GM18519 (cell line): ENCODE data around the gene ETF1.
"Not testable (repeated sequence)": the region's sequence is repeated elsewhere in the genome, so short reads cannot be mapped to it uniquely, and the experiment has no call there.

Experiments
- ATAC-seq: cut with Tn5 transposase; IDR thresholded peaks from one replicate; pipeline ENCODE4 v1.9.1; 2021; ENCODE audit warnings: mild to moderate bottlenecking, moderate library complexity; ENCODE audit not compliant: unreplicated experiment, low FRiP score

ETF1 gene

DNA sequence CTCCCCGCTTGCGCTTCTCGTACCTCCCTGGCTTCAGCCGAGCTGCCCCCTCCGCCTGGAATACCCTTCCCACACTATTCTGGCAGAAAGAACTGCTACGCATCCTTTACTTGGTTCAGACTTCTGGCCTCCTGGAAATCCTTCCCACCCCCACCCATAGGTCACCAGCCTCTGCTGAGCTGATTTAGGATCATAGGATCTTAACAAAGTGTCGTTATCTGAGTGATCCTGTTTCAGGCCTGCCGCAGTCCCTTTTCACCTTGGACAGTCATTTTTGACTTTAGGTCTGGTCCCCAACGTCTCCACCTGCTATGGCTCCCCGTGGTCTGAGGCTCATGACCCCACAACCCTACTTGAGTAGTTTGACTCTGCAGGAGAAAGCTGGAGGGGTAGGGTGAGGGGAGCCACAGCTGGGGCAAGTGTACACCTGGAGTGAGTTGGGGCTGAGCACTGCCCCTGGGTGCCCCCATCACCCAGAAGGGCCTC lies 50.4 kb downstream of the ETF1 start:
- no peak for ATAC-seq

DNA sequence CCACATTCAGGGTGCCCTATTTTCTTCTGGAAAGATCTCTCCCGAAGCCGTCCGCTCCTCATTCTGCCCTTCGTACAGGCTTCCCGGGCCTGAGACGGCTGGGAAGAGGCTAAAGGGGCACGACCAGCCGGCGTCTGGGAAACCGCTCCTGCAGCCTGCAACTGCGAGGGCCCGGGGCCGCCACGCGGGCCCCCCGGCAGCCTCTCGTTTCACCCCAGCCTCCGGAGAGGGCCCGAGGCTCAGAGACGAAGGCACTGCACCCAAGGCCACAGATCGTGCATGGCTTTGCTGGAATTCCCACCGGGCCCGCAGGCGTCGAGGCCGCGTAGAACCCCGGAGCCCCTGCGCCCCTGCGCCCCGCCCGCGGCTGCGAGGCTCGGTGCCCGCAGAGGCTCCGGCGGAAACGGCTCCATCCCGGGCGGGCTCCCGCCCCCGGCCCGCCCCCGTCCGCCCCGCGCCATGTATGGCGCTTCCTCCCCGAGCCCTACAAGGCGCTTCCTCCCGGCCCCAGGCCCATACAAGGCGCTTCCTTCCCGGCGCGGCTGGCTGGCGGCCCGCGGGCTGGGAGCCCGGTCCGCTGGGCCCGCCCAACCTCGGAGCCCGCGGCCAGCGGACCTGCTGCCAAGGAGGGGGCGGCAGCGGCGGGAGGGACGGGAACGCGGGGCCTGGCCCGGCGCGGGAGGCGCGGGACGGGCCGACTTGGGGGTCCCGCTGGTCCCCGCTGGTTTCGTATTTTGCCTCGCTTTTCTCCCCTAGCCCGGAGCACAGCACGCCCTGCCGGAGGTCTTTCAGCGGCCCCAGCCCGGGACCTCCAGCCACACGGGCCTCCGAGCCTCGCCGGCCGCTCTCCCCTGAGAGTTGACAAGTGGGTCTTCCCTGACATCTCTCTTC lies 51.1 kb downstream of the ETF1 start:
- ATAC-seq, result peak; percentile 91

DNA sequence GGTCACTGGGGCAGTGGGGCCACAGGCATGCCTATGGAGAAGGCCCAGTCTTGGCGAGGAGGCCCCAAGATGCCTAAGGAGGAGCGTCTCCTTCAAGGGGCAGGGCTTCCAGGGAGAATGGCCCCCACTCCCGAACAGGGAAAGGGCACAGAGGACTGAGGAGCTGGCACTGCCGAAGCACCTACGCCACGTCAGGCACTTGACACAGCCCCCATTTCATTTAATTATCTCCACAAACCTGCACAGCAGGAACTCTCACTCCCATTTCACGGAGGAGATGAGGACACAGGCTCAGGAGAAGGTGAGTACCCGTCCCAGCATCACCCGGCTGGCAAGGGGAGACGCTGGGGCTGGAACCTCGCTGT lies 51.8 kb downstream of the ETF1 start:
- ATAC-seq, result no peak

DNA sequence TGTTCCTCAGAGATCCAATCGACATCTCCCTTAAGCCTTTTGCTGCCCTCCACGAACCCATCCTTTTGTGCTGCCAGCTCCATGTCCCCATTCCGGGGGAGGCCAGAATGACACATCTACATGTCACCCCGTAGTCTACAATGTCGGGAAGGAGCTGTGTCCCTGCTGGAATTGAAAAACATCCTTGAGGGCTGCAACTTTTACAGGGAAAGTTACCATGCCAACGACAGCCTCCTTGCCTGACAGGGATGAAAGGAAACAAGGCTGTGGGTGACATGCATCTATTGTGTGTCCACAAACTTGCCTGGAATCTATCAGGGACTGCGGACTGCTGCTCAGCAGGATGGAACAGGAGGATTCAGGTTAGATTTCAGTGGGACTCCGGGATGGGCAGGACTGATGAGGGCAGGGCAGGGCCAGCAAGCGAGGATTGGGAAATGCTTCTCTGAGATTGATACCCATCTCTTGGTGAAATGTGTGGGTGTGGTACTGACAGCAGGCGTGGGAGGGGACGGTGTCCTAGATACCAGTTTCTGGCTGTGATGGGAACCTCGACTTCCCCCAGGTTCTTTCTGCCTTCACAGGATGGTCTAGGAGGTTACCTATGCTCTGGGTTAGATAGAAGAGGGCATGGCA lies 52.3 kb downstream of the ETF1 start:
- ATAC-seq, result no peak

DNA sequence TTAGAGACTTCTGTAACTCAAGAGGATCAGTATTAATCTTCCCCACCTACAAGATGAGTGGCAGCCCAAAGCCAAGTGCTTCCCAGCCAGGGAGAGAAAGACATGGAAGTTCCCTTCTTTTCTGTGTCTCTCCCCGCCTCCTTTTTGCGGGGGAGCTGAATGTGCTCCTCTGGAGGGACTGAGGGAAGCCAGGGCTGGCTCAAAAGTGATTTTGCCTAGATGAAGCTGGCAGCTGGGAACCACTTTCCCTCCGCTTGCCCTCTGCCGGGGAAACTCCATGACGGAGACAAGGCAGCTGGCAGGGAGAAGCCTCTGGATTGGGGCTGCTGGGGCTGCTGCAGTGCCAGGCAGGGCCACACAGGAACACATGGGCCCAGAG lies 53.4 kb downstream of the ETF1 start:
- no peak for ATAC-seq

DNA sequence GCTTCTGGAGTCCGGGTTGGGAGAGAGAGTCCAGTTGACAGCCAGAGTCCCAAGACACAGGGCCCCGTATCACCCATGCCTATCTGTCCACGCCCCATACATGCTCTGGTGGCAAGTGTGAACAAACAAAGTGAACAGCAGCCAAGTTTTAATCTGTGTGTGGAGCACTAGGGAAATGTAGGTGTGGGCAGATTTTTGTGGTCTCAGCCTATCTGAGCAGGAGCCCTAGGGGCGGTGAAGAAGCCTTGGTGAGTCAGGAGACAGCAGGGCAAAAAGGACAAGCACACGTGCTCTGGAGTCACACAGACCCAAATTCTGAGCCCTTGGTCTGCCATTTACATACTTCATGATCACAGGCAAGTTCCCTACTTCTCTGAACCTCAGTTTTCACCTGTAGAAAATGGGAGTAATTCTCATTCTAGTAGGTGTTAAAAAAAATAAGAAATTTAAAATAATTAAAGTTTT lies 54.5 kb downstream of the ETF1 start:
- no peak for ATAC-seq

DNA sequence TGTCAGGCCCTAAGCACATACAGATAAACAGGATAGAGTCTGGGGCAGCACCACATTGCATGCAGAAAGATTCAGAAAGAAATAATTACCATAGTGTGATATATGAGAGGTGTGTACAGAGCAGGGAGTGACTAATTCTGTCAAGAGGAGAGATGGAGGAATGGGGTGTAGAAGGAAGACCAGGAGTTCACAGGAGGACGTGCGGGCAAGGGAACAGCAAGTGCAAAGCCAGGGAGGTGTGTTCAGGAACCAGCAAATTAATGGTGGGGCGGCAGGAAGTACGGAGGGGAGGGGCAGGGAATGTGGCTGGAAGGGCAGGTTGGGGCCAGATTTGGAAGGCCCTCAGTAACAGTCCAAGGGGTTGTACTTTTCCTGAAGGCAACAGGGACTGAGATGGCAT lies 60.4 kb downstream of the ETF1 start:
- ATAC-seq, result no peak

DNA sequence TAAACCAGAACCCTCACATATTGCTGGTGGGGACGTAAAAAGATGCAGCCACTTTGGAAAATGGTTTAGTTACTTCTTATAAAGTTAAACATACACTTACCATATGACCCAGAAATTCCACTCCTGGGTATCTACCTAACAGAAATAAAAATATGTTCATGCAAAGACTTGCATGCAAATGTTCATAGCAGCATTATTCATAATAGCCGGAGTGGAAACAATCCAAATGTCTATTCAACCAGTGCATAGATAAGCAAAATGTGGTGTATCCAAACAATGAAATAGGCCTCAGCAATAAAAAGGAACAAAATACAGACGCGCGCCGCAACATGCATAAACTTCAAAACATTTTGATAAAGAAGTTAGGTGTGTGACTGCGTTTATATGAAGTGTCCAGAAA lies 66.1 kb downstream of the ETF1 start:
- ATAC-seq, result no peak

DNA sequence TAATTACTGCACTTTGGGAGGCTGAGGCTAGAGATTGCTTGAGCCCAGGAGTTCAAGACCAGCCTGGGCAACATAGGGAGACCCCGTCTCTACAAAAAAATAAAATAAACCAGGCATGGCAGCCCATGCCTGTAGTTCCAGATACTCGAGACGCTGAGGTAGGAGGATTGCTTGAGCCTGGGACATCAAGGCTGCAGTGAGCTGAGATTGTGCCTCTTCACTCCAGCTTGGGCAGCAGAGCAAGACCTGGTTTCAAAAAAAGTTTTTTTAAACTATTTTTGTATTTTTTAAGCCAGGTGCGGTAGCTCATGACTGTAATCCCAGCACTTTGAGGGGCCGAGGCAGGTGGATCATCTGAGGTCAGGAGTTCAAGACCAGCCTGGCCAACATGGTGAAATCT lies 69.9 kb downstream of the ETF1 start:
- ATAC-seq, result not testable (repeated sequence)

DNA sequence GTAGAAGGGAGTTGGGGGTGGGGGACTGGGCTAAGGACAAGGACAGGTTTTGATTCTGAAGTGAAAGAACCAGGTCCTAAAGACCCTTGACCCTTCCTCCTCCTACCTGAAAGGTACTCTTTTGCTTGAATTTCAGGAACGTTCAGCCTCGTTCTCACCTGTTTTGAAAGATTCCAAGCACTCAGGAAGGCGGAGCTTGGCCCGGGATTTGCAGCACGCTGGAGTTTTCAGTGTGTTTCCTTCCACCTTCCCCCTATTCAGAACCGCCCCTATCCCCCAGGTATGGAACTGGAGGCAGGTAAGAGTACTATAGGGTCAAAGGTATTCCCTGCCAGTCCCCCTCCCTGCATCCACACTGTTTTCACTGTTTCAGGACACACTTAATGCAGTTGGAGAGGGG lies 70.7 kb downstream of the ETF1 start:
- no peak for ATAC-seq

DNA sequence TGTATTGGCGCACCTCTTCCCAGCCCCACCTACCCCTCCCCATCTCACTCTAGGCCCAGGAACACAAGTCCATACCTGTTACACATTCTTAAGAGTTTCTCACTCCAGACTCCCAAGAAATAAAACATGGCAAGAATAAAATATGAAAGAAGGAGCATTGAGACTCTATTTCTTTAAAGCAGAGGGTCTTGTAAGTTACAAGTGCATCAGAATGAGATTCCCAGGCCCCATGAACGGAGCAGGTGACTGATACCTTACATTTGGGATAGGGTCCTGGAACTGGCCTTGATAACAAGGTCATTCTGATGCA lies 72.0 kb downstream of the ETF1 start:
- ATAC-seq, result no peak

DNA sequence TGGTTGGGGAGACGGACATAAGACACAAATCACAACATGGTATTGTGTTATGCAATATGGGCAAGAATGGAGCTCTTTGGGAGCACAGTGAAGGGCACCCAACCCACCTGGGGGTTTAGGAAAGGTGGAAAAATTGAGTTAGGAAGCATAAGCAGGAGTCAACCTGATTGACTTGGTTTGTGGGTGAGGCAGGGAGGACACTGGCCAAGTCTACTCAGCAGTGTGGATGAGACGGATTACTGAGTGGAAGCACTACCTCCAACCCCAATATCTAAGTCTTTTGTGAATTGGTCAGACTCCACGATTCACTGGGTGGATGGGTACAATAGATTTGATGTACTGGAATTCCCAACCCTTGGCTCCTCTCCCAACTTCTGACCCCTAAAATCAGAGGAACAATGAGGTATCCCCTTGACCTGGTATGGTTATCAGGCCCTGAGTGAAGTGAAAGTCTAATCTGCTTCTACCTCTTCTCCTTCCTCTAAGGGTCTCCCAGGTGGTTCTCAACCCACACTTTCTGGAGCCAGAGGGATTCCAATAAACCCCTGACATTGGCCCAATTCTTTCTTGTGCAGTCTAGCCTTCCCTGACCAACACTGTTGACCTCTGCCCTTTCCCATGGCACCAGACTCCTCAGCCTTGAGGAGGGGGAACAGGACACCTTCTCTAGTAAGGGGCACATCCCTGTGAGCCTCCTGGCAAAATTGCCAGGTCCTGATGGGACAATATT lies 72.5 kb downstream of the ETF1 start:
- no peak for ATAC-seq

DNA sequence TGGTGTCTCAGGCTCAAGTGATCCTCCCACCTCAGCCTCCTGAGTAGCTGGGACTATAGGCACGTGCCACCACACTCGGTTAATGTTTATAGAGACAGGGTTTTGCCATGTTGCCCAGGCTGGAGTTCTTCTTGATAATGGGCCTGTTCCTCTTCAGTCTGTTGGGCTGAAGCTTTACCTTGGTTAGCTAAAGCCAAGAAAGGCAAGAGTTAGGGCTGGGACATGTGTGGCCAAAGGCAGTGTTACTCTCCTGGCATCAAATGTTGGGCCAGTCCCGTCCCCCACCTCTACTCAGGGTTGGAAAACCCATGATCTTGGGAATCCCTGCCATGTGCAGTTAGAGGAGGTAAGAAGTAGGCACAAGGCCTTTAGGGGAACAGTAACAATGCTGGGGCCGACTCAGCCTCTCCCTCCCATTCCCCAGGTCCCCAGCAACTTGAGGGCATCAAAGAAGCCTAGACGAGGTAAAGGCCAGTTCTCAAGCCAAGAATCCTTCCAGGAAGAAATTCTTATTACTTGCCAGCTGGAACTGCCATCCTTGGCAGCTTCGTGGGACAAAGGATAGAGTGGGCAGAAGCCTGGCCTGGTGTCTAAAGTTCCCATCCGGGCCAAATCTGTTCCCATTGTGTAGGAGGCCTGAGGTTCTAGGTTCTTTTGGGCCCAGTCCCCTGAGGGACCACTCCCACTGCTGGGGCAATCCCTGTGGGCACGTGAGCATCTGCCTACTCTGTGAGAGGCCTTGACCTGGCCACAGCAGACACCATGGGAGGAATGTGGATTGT lies 73.3 kb downstream of the ETF1 start:
- no peak for ATAC-seq

DNA sequence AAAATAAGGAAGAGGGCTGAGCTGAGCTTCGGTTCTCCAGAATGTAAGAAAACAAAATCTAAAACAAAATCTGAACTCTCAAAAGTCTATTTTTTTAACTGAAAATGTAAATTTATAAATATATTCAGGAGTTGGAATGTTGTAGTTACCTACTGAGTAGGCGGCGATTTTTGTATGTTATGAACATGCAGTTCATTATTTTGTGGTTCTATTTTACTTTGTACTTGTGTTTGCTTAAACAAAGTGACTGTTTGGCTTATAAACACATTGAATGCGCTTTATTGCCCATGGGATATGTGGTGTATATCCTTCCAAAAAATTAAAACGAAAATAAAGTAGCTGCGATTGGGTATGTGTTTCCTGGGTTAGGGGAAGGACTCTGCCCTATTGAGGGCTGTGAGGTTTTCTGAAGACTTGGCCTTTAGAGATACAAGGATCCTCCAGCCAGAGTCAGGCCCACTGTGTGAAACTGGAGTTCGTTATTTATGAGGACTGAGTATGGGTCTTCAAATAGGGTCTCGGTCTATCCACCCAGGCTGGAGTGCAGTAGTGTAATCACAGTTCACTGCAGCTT lies 74.0 kb downstream of the ETF1 start:
- no peak for ATAC-seq

DNA sequence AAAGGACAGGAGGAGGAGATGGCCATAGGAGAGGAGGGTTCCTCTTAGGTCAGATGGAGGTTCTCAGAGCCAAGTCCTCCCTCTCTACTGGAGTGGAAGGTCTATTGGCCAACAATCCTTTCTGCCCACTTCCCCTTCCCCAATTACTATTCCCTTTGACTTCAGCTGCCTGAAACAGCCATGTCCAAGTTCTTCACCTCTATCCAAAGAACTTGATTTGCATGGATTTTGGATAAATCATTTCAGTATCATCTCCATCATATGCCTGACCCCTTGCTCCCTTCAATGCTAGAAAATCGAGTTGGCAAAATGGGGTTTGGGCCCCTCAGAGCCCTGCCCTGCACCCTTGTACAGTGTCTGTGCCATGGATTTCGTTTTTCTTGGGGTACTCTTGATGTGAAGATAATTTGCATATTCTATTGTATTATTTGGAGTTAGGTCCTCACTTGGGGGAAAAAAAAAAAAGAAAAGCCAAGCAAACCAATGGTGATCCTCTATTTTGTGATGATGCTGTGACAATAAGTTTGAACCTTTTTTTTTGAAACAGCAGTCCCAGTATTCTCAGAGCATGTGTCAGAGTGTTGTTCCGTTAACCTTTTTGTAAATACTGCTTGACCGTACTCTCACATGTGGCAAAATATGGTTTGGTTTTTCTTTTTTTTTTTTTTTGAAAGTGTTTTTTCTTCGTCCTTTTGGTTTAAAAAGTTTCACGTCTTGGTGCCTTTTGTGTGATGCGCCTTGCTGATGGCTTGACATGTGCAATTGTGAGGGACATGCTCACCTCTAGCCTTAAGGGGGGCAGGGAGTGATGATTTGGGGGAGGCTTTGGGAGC lies 74.7 kb downstream of the ETF1 start:
- no peak for ATAC-seq

DNA sequence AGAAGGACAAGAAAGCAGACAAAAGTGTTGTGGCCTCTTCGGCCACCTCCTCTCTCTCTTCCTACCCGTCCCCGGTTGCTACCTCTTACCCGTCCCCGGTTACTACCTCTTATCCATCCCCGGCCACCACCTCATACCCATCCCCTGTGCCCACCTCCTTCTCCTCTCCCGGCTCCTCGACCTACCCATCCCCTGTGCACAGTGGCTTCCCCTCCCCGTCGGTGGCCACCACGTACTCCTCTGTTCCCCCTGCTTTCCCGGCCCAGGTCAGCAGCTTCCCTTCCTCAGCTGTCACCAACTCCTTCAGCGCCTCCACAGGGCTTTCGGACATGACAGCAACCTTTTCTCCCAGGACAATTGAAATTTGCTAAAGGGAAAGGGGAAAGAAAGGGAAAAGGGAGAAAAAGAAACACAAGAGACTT lies 75.3 kb downstream of the ETF1 start:
- ATAC-seq, result no peak

DNA sequence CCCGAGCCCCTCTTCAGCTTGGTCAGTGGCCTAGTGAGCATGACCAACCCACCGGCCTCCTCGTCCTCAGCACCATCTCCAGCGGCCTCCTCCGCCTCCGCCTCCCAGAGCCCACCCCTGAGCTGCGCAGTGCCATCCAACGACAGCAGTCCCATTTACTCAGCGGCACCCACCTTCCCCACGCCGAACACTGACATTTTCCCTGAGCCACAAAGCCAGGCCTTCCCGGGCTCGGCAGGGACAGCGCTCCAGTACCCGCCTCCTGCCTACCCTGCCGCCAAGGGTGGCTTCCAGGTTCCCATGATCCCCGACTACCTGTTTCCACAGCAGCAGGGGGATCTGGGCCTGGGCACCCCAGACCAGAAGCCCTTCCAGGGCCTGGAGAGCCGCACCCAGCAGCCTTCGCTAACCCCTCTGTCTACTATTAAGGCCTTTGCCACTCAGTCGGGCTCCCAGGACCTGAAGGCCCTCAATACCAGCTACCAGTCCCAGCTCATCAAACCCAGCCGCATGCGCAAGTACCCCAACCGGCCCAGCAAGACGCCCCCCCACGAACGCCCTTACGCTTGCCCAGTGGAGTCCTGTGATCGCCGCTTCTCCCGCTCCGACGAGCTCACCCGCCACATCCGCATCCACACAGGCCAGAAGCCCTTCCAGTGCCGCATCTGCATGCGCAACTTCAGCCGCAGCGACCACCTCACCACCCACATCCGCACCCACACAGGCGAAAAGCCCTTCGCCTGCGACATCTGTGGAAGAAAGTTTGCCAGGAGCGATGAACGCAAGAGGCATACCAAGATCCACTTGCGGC lies 75.9 kb downstream of the ETF1 start:
- no peak for ATAC-seq

DNA sequence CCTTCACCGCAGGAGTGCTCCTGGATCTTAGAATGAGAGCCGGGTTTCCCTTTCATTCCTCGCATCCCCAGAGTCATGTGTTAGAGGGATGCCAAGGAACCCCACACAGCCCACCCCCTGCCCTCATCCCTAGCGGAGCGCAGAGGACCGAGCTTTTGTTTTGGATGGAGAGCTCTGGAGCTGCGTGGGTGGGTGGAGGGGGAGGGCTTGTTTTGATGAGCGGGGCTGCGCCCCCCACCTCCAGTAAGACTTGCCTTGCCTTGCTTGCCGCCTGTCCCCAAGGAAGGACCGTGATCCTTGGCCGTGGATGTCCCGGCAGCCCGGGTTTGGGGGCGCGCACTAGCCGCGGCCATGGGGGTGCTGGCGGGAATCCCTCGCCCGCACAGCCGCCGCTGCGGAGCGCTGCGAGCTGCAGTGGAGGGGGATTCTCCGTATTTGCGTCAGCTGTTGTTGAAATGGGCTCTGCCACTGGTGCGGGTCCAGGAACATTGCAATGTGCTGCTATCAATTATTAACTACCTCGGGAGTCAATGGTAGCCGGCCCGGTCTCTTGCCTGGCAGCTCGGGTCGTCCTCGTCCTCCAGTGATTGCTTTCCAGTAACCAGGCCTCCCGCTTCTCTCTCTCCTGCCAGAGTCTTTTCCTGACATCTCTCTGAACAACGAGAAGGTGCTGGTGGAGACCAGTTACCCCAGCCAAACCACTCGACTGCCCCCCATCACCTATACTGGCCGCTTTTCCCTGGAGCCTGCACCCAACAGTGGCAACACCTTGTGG lies 76.7 kb downstream of the ETF1 start:
- no peak for ATAC-seq
